HepG2 (cell line): Measurements from ENCODE around the gene UCN2. TPM values are rescaled to one million over a fixed set of nuclear protein-coding genes. Genes with fewer than 3 reads are reported as not detected.

ENCODE experiments used
- ATF7 ChIP-seq, 2 experiments: fragments of 450-650 bp in 1 of 2; sonication (generic) in 1 of 2; formaldehyde crosslinking in 1 of 2; IDR thresholded peaks; 2 replicates each; pipeline versions ENCODE4 v1.4.0 to v1.6.1; 2016 to 2020; ENCODE audit warnings: antibody characterized with exemption in 1 of 2, mild to moderate bottlenecking in 1 of 2, missing genetic modification reagents in 1 of 2
- BRCA1 ChIP-seq: sonication (generic); formaldehyde crosslinking; IDR thresholded peaks from 2 replicates; pipeline ENCODE4 v1.4.0; 2020; ENCODE audit warnings: missing genetic modification reagents
- ESRRA ChIP-seq: sonication (generic); formaldehyde crosslinking; IDR thresholded peaks from 2 replicates; pipeline ENCODE4 v1.5.1; 2020; ENCODE audit warnings: mild to moderate bottlenecking, low read depth, missing genetic modification reagents
- FOXK2 ChIP-seq: fragments of 450-650 bp; IDR thresholded peaks from 2 replicates; pipeline ENCODE4 v1.6.1; 2016
- KDM3A ChIP-seq: IDR thresholded peaks from 2 replicates; pipeline ENCODE4 v1.6.1; 2018; ENCODE audit warnings: low read depth, missing compliant biosample characterization
- MATR3 ChIP-seq: sonication (generic); formaldehyde crosslinking; IDR thresholded peaks from 2 replicates; pipeline ENCODE4 v1.4.0; 2020; ENCODE audit warnings: missing genetic modification reagents
- MBD4 ChIP-seq: IDR thresholded peaks from 2 replicates; pipeline ENCODE4 v1.6.1; 2012; ENCODE audit warnings: low read length, inconsistent platforms, borderline replicate concordance
- MED1 ChIP-seq: sonication (generic); formaldehyde crosslinking; IDR thresholded peaks from 2 replicates; pipeline ENCODE4 v1.4.0; 2020; ENCODE audit warnings: missing genetic modification reagents
- MIER2 ChIP-seq: IDR thresholded peaks from 2 replicates; pipeline ENCODE4 v1.6.1; 2016; ENCODE audit warnings: missing biosample characterization, missing genetic modification reagents
- NFE2L2 ChIP-seq: fragments of 150-350 bp; IDR thresholded peaks from 2 replicates; pipeline ENCODE4 v1.6.1; 2014; ENCODE audit warnings: low read length
- PCBP1 ChIP-seq: fragments of 200-400 bp; formaldehyde crosslinking; IDR thresholded peaks from 2 replicates; pipeline ENCODE4 v1.6.1; 2017; ENCODE audit warnings: mild to moderate bottlenecking, low read depth, low read length, borderline replicate concordance
- PCBP2 ChIP-seq: fragments of 200-400 bp; formaldehyde crosslinking; optimal IDR thresholded peaks from 2 replicates; pipeline ENCODE3; 2018; ENCODE audit warnings: low read length, low read depth; ENCODE audit not compliant: poor library complexity, severe bottlenecking
- SIN3B ChIP-seq: fragments of 150-350 bp; IDR thresholded peaks from 2 replicates; pipeline ENCODE4 v1.6.1; 2014; ENCODE audit warnings: low read length
- SIX4 ChIP-seq: sonication (generic); formaldehyde crosslinking; IDR thresholded peaks from 2 replicates; pipeline ENCODE4 v1.4.0; 2020; ENCODE audit warnings: missing genetic modification reagents
- SP5 ChIP-seq: IDR thresholded peaks from 2 replicates; pipeline ENCODE4 v1.6.1; 2016; ENCODE audit warnings: low read depth, borderline replicate concordance
- TBL1XR1 ChIP-seq: fragments of 150-350 bp; IDR thresholded peaks from 2 replicates; pipeline ENCODE4 v1.6.1; 2014; ENCODE audit warnings: borderline replicate concordance, low read length; ENCODE audit not compliant: partially characterized antibody
- TCF12 ChIP-seq, 2 experiments: fragments of 450-650 bp in 1 of 2; sonication (generic) in 1 of 2; formaldehyde crosslinking in 1 of 2; IDR thresholded peaks; 2 replicates each; pipeline versions ENCODE4 v1.6.1 to v1.8.0; 2017 to 2022; ENCODE audit warnings: antibody characterized with exemption in 1 of 2, mild to moderate bottlenecking in 1 of 2, missing genetic modification reagents in 1 of 2, moderate library complexity in 1 of 2
- TOE1 ChIP-seq: sonication (generic); formaldehyde crosslinking; IDR thresholded peaks from 2 replicates; pipeline ENCODE4 v1.4.0; 2020; ENCODE audit warnings: mild to moderate bottlenecking, missing genetic modification reagents
- ZFP36L1 ChIP-seq: sonication (generic); formaldehyde crosslinking; IDR thresholded peaks from 2 replicates; pipeline ENCODE4 v1.8.0; 2022; ENCODE audit warnings: mild to moderate bottlenecking, missing genetic modification reagents, moderate library complexity
- ZNF207 ChIP-seq: fragments of 450-650 bp; IDR thresholded peaks from 2 replicates; pipeline ENCODE4 v1.6.1; 2016; ENCODE audit warnings: antibody characterized with exemption, borderline replicate concordance
- ZNF251 ChIP-seq: sonication (generic); formaldehyde crosslinking; IDR thresholded peaks from 2 replicates; pipeline ENCODE4 v1.9.0; 2021; ENCODE audit warnings: mild to moderate bottlenecking, missing genetic modification reagents
- ZNF274 ChIP-seq: sonication (generic); formaldehyde crosslinking; IDR thresholded peaks from 2 replicates; pipeline ENCODE4 v1.5.1; 2020; ENCODE audit warnings: mild to moderate bottlenecking, missing genetic modification reagents
- ZNF326 ChIP-seq: sonication (generic); formaldehyde crosslinking; IDR thresholded peaks from 2 replicates; pipeline ENCODE4 v1.4.0; 2020; ENCODE audit warnings: missing genetic modification reagents, borderline replicate concordance
- ZNF879 ChIP-seq: sonication (generic); formaldehyde crosslinking; IDR thresholded peaks from 2 replicates; pipeline ENCODE4 v1.8.1; 2023; ENCODE audit warnings: missing genetic modification reagents
- polyA plus RNA-seq, 8 experiments: library from polyadenylated mRNA; depleted of rRNA in 3 of 8; stranded (reverse) in 7 of 8; unstranded in 1 of 8; fragments of >200 nt; fragmentation: Illumina TruSeq in 4 of 8; extraction: Trizol in 4 of 8; gene quantifications; 2 replicates each; pipeline versions ENCODE4 v1.2.1 to v1.2.3, GENCODE V29; 2011 to 2016; ENCODE audit warnings: low read depth in 4 of 8, missing spikeins in 1 of 8, mixed read lengths in 1 of 8; ENCODE audit not compliant: insufficient read depth in 1 of 8
- total RNA-seq, 5 experiments: library from RNA; depleted of rRNA; stranded (reverse); fragments of >200 nt; fragmentation: Illumina TruSeq; extraction: Trizol; gene quantifications; 2 replicates each; pipeline ENCODE4 v1.2.3, GENCODE V29; 2016; ENCODE audit warnings: low read depth in 1 of 5
- TF ChIP-seq, protein P1 (sequence below): sonication (generic); formaldehyde crosslinking; IDR thresholded peaks from 2 replicates; pipeline ENCODE4 v1.8.0; 2022; ENCODE audit warnings: missing genetic modification reagents, mild to moderate bottlenecking, inconsistent platforms, borderline replicate concordance
- TF ChIP-seq, protein P2 (sequence below): fragments of 450-650 bp; IDR thresholded peaks from 2 replicates; pipeline ENCODE4 v1.6.1; 2017
- TF ChIP-seq, protein P3 (sequence below): sonication (generic); formaldehyde crosslinking; IDR thresholded peaks from 2 replicates; pipeline ENCODE4 v1.5.0; 2020; ENCODE audit warnings: missing genetic modification reagents, mild to moderate bottlenecking, borderline replicate concordance

UCN2 gene
- total and polyA plus RNA-seq, 2 of the 13 experiments (the other 11 are each of a cell fraction or from before 2014, with no cell fraction given), result 0.07 to 1.5 TPM

DNA sequence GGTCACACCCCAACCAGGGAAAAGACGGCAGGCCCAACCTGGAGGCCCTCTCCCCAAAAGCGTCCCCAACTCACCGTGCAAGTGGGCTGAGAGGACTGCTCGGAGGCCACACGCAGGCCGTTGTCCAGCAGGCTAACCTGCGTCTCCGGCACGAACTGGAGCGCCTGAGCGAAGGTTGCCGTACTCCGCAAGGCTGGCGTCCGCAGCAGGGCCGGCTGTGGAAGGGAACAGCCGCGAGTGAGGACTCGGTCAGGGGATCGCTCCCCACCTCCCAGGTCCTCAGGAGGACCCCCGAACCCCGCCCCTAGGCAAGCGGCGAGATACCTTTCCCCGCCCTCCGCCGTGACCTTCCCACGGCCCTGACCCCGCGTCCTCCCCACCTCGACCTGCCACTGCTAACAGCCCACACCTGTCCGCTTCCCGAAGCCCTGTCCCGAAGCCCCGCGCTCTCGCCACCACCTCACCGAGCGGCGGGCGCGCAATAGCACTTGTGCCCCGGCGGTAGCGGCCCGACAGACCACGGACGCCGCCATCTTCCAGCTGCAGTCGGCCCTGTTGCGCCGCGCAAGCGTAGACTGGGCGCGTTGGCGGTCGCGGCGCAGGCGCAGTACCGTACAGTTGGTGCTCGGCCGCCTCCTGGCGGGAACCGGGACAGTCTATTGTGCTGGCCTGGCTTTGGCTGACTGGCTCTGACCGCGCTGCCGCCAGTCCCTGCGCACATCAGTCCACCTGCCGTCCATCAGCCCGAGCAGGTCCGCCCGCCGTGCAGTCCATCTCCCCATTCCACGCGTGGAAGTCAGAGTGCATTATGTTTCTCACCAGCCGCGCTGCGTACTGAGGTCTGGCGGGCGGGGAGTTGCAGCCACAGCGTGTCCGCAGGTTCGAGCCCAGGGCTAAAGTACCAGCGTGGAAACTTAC is 45.8 kb upstream of the UCN2 start, which contains the start of gene UQCRC1 (continued):
- TF ChIP-seq, protein P1, sequence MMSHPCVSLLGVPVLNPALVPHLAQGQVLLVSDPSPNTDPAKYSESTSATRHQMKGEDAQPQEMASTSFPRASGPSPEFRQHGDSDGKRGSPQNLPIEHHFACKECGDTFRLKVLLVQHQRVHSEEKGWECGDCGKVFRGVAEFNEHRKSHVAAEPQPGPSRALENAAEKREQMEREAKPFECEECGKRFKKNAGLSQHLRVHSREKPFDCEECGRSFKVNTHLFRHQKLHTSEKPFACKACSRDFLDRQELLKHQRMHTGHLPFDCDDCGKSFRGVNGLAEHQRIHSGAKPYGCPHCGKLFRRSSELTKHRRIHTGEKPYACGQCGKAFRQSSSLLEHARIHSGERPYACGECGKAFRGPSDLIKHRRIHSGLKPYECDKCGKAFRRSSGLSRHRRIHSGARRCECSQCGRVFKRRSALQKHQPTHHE (CRISPR knock-in tag), result peak; percentile 86; the same call in 1 of the 2 replicates
- TF ChIP-seq ZNF251 (CRISPR knock-in tag) (0 out of 2 replicates have a peak, but pooled peaks have one; percentile 48), ZNF879 (CRISPR knock-in tag) (no peak), ZNF326 (CRISPR knock-in tag) (no peak), ZNF274 (CRISPR knock-in tag) (peak; percentile 54), SIX4 (CRISPR knock-in tag) (peak; percentile 8; the same call in 1 of the 2 replicates), ESRRA (peak; percentile 96), ZFP36L1 (peak; percentile 83), KDM3A (CRISPR knock-in tag) (0 out of 2 replicates have a peak, but pooled peaks have one; percentile 58), TOE1 (CRISPR knock-in tag) (no peak), ZNF207 (no peak), NFE2L2 (no peak), MBD4 (no peak), SIN3B (peak; percentile 67; the same call in 1 of the 2 replicates), BRCA1 (CRISPR knock-in tag) (0 out of 2 replicates have a peak, but pooled peaks have one; percentile 25), PCBP1 (0 out of 2 replicates have a peak, but pooled peaks have one; percentile 23), MIER2 (CRISPR knock-in tag) (no peak), SP5 (0 out of 2 replicates have a peak, but pooled peaks have one; percentile 24), TCF12 (IDR thresholded peaks at IDR 0.05) (no peak), TCF12 (CRISPR knock-in tag; IDR thresholded peaks at IDR 0.05) (peak; percentile 95; the same call in 1 of the 2 replicates), PCBP2 (no peak), FOXK2 (peak; percentile 48; the same call in 1 of the 2 replicates), MED1 (CRISPR knock-in tag) (peak; percentile 84), ATF7 (IDR thresholded peaks at IDR 0.05) (no peak), ATF7 (CRISPR knock-in tag; IDR thresholded peaks at IDR 0.05) (peak; percentile 63; the same call in 1 of the 2 replicates), MATR3 (CRISPR knock-in tag) (no peak), TBL1XR1 (no peak)
- TF ChIP-seq, protein P2, sequence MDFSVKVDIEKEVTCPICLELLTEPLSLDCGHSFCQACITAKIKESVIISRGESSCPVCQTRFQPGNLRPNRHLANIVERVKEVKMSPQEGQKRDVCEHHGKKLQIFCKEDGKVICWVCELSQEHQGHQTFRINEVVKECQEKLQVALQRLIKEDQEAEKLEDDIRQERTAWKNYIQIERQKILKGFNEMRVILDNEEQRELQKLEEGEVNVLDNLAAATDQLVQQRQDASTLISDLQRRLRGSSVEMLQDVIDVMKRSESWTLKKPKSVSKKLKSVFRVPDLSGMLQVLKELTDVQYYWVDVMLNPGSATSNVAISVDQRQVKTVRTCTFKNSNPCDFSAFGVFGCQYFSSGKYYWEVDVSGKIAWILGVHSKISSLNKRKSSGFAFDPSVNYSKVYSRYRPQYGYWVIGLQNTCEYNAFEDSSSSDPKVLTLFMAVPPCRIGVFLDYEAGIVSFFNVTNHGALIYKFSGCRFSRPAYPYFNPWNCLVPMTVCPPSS, result no peak
- TF ChIP-seq, protein P3, sequence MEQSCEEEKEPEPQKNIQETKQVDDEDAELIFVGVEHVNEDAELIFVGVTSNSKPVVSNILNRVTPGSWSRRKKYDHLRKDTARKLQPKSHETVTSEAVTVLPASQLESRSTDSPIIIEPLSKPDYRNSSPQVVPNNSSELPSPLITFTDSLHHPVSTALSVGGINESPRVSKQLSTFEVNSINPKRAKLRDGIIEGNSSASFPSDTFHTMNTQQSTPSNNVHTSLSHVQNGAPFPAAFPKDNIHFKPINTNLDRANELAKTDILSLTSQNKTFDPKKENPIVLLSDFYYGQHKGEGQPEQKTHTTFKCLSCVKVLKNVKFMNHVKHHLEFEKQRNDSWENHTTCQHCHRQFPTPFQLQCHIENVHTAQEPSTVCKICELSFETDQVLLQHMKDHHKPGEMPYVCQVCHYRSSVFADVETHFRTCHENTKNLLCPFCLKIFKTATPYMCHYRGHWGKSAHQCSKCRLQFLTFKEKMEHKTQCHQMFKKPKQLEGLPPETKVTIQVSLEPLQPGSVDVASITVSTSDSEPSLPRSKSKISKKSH (CRISPR knock-in tag), result peak; percentile 89
